Measurements from ENCODE around the gene DCAF4. TPM values are rescaled to one million over a fixed set of nuclear protein-coding genes. Genes with fewer than 3 reads are reported as not detected.
"Not testable (repeated sequence)": the region's sequence is repeated elsewhere in the genome, so short reads cannot be mapped to it uniquely, and the experiment has no call there.

Gene DCAF4
- total RNA-seq, 1 experiment from 2014 or later: 12.7 TPM

DNA sequence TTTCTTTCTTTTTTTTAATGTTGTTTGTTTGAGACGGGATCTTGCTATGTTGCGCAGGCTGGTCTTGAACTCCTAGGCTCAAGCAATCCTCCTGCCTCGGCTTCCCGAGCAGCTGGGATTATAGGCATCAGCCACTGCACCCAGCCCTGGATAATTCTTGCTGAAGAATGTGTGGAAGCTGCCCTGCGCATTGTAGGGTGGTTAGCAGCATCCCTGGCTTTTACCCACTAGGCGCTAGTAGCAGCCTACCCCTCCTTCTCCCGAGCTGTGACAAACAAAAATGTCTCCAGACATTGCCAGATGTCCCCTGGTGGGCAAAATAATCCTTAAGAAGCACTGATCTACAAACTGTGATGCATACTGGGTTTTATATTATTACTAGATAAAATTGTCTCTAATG, 6.6 kb downstream of the DCAF4 start:
- DNase-seq (ENCODE audit: low read depth): no peak

DNA sequence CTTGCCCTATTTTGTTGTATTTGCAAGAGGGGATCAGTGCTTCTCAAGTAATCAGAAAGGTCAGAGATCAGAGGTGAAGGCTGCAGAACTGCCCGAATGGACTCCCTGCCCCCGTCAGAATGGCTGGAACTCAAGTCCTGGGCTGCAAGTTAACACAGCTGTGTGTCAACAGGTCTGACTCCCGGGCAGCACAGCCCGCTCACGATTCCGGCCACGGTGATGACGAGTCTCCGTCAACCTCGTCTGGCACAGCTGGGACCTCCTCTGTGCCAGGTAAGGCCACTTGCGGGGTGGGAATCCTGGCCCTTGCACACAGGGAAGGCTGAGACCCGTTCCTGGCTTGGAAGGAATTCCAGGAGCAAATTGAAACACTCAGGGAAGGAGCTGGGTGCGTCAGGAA, 13.4 kb downstream of the DCAF4 start:
- no peak for DNase-seq (ENCODE audit: low read depth)

DNA sequence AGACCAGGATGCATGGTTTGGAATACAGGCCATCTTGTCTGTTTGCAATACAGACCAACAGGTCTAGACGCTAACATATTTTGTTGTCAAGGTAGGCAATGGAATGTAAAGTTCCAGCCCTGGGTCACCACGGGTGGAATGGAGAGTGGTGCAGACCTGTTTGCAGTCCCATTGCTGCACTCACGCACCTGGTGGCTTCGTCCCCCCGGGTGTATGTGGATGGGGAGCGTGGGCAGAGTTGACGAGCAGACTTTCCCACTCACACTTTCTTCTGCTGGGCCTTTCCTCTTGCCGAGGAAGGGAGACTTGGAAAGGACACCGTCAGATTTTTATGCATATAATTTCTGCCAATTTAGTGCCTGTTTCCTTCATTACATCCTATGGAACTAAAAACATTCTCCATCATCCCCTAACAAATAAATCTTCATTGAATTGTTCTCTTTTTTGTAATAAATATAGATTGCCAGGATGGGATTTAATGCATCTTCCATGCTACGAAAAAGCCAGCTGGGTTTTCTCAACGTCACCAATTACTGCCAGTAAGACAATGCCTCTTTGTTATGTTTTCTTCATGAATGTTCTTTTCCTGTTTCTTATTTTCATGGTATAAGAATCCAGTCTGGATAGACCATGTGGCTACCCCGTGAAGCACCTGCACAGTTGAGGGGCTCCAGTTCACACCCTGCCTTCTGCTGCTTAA, 15.2 kb downstream of the DCAF4 start:
- DNase-seq (ENCODE audit: low read depth): no peak

DNA sequence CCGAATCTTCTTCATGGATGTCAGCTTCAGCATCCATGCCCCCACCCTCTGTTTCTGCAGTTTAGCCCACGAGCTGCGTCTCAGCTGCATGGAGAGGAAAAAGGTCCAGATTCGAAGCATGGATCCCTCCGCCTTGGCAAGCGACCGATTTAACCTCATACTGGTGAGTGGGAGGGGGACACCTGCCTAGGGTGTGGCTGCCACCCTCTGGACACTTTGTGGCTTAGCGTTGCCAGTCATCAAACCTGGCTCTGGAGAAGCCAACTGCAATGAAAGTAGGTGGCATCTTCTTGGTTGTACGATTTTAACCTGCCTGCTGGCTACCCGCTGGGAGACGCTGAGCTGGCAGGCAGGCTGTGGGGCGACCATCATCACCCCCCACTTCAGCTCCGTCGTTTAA, 16.7 kb downstream of the DCAF4 start:
- DNase-seq (ENCODE audit: low read depth): no peak

DNA sequence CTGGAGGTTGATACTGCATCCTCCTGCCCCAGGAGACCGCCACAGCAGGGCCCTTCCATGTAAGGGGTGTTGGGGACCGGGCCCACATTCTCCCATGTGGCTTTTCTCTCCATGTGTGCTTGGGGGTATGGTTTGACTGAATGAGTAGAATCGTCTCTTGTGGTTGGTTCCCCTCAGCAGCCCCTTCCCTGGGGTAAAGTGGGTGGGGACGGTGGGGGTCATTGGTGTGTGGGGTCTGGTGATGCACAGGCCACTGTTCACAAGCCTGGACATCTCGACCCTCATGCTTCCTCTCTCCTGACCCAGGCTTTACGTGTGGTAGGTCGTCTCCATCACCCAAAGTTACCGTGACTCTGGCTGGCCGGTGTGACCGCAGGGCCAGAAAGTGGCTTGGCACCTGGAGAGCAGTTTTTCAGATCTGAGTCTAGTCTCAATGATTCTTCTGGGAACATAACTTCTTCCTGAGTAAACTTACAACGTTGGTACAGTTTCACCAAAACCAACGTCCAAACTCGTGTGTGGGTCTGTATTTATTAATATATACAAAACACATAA, 17.7 kb downstream of the DCAF4 start:
- DNase-seq (ENCODE audit: low read depth): no peak

DNA sequence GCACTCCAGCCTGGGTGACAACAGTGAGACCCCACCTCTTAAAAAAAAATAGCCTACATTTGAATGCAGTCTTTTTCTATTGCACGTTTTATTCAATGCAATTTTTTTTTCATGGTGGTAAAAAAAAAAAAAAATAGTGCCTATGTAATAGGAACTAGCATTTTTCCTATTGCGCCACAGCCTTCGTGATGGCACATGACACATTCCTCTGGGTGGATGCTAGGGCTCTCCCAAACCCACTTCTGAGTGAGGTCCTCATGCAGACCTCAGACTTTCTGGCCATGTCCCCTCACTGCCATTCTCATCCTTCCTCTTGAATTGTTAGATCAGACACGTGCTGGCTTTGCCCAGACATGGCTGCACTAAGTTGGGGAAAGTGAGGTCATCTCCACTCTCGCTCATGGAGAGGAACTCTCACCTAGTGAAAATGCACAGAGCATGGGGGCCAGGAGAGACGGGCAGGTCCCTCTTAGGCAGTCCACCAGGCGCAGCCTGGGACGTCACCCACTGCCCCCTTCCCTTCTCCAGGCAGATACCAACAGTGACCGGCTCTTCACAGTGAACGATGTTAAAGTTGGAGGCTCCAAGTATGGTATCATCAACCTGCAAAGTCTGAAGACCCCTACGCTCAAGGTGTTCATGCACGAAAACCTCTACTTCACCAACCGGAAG, 19.2 kb downstream of the DCAF4 start:
- no peak for DNase-seq (ENCODE audit: low read depth)

DNA sequence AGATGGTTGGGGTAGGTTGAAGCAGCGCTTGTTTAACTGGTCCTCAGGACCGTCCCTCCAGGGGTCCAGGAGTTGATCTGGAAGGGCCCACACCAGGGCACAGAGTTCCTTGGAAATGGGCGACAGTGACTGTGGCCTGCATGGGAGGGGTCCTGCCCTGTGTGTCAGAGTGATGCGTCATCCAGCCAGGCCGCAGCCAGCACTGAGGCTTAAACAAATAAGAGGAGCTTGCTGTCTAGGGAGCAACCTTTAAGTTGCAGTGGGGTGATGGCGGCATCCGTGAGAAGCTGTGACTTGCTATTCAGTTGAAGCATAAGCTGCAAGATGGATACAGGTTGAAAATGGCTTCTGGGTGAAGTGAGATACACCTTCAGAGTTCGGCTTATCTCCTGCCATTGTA, 20.2 kb downstream of the DCAF4 start:
- DNase-seq (ENCODE audit: low read depth): no peak

DNA sequence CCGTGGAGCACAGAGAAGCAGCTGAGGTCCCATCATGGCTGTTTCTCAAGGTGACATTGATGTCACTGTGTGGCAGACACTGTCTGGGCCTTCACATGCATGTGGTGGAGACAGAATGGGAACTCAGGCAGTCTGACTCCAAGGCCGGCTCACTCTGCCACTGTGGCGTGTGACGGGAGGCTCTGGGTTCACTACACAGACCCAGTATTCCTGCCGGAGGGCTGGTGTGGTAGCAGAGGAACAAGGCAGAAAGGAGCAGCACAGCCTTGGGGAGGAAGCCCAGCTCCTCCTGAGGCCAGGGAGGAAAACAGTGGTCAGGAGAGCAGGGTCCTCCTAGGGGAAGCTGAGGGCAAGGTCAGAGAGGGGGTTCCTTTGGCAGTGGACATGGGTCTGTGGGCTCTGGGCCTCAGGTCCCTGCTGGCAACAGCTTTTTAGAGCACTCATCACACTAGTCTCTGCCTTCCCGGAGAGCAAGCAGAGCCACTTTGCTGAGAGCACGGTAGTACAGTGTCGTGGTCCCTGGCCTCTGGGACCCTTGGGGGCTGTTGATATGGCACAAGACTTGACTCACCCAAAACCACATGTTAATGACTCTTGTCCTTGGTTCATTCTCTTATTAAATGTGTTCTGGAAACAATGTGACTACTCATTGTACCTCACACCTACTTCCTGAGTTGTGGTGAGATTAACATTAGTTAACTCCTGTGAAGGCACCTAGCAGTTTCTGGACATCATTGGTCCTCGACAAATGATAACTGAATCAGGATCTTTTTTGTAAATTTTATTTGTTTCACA, 21.3 kb downstream of the DCAF4 start:
- no peak for DNase-seq (ENCODE audit: low read depth)

DNA sequence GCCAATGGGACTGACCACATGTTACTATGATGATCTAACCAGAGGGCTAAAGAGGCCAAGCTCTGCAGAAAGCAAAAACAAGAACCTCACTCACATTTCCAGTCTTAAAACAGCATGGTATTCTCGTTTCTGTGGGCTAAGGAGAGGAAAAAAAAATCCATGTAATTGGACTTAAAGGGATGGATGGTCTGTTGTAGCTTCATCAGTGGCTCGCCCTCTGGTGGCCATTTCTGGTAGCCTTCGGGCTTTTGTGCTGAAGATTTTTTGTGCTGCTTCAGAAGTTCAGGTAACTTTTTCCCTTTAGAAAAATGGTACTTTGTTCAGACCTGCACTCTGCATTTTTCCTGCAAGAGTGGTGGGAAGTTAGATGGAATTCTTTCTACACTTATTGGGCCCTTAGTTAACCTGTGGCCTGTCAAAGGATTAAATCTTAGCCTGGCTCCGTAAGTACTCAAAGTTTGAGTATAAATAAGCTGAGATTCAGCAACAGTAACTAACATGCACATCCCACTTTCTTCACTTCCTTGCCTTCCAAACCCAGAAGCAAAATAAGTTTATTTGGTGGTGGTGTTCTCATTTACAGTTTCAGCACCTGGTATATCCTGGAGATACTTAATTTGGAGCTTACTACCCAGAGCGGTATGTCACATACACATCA, 22.3 kb downstream of the DCAF4 start:
- DNase-seq (ENCODE audit: low read depth): peak; percentile 57

DNA sequence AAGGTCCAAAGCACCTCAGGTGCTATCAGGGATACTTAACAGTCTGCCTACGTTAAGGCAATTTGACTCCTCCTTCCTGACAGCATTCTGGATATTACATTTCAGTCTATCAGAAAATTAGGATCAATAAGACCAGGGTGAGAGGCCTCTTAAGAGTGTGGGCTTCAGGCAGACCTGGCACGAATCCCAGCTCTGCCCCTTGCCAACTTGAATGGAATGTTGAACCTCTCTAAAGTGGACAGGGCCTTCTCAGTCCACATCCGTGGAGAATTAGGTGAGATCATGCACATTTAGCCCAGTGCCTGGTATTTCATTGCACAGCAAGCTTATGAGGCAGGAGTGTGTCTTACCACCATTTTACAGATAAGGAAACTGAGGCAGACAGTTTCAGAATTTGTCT, 25.9 kb downstream of the DCAF4 start:
- DNase-seq (ENCODE audit: low read depth): no peak

DNA sequence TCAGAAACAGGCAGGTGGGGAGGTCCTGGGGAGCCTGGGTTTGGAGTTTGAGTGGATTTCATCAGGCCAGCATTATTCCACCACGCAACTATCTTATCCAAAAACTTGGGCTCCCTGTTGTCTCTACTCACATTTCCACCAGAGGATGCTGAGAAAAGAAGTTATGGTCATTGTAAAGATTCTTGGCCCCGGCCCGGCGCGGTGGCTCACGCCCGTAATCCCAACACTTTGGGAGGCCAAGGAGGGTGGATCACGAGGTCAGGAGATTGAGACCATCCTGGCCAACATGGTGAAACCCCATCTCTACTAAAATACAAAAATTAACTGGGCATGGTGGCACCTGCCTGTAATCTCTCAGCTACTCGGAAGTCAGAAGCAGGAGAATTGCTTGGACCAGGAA, 30.5 kb downstream of the DCAF4 start:
- DNase-seq (ENCODE audit: low read depth): not testable (repeated sequence)

DNA sequence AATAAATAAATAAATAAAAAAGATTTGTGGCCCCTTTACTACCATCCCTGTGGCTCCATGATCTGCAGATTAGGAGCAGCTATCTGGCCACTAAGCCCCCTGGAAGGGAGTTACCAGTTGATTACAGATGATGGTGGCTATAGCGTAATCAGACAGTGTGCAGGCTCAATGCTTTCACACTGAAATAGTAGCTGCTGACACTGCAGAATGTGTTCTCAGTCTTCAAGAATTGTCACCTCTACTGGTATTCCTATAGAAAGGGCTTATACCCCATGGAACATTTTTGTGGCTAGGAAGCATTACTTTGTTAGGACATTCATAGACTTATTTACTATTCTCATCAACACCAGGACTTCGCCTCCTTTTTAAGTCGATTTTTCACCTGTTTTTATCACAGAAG, 30.9 kb downstream of the DCAF4 start:
- no peak for DNase-seq (ENCODE audit: low read depth)

DNA sequence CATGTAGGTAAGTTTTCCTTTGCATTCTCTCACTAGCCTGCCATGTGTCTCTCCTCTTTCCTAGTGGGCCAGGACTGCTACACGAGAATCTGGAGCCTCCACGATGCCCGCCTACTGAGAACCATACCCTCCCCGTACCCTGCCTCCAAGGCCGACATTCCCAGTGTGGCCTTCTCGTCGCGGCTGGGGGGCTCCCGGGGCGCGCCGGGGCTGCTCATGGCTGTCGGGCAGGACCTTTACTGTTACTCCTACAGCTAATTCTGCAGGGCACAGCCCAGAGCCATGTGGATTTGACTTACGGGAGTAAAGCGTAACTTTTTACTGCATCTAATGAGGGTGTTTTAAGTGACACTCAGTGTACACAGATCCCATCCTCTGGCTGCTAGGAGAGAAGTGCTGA, 32.3 kb downstream of the DCAF4 start:
- DNase-seq (ENCODE audit: low read depth): no peak

DNA sequence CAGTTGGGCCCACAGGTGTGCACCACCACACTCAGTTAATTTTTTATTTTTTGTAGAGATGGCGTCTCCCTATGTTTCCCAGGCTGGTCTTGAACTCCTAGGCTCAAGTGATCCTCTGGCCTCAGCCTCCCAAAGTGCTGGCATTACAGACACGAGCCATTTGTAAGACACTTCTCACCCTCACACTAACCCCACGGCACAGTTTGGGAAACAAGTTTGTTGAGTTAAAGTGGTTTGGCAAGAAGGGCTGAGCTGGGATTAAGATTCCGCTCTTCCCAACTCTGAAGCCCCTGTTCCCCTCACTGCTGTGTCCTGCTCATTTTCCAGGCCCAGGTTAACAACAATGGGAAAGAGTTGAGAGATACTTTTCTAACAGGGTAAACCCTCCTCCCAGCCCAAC, 34.8 kb downstream of the DCAF4 start:
- not testable (repeated sequence) for DNase-seq (ENCODE audit: low read depth)

DNA sequence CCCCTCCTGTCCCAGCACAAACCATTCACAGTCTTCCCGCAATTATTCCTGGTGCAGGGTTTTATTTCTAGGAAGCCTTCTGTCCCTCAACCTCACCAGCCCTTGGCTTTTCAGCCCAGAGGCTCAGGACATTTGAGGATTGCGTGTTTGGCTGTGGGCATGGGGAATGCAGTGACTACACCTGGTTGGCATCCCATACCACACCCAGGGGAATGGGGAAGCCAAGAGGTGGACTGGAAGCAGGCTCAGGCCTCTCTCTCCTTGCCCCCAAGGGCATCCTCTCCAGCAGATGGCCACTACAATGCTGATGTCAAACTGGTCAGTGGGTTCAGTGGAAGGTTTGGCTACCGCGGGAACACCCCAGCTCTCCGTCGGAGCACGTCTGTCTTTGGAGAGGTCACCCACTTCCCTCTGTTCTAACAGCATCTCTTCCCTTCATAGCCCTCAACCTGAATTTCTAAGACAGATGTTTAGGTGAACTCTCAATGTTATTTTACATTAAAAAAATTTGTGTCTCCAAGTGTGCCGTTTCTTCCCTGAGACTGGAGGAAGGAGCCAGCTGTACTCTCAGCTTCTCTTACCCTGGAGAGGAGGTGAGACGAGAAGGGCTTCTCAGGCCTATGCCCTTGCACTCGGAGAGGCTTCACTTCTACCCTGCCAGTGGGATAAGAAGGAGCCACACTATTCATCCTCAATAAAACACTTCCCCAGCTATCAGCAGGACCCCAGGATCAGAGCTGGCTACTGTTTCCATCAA, 35.5 kb downstream of the DCAF4 start:
- peak; percentile 53 for DNase-seq (ENCODE audit: low read depth)

DNA sequence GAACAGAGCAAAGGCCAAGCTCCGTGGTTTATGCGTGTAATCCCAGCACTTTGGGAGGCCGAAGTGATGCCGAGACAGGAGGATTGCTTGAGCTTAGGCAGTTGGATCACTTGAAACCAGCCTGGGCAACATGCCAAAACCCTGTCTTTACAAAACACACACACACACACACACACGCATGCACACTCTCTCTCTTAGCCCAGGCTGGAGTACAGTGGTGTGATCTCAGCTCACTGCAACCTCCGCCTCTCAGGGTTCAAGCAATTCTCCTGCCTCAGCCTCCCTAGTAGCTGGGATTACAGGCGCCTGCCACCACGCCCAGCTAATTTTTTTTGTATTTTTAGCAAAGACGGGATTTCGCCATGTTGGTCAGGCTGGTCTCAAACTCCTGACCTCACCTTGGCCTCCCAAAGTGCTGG, 36.1 kb downstream of the DCAF4 start:
- DNase-seq (ENCODE audit: low read depth): peak; percentile 55

DNA sequence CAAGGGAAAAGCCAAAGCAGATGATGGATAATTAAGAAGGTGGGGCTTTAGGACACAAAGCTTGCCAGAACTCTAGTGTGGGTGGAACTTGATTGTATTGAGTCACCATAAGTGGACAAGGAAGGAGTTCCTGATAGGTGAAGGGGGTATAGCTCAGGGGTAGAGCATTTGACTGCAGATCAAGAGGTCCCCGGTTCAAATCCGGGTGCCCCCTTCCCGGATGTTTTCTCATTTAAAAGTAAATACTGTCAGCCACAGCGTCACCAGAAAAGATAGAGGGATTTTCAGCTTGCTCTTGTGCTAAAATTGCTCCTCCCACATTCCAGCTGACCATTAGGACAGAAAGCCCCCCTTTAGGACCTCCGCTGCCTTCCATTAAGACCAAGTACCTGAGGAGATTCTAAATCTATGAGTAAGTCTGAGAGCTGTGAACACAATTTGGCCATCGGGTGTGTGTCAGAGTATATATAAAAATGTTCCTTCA, 36.6 kb downstream of the DCAF4 start:
- DNase-seq (ENCODE audit: low read depth): peak; percentile 82

DNA sequence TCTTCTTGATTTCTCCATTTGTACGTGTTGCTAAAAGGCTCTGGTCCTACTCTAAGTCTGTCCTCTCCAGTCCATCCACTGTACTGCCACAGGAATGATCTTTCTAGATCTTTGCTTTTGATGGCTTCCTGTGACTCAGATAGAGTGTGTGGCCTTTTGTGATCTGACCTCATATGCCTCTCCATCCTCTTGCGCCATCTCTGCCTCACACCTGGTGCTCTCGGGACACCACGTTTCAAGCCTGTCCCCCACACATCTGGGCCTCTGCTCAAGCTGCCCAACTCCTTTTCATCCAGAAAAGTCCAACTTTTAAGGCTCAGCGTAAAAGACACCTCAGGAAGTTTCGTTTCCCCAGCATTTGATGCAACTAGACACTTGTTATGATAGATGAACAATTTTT, 39.0 kb downstream of the DCAF4 start:
- DNase-seq (ENCODE audit: low read depth): peak; percentile 61

DNA sequence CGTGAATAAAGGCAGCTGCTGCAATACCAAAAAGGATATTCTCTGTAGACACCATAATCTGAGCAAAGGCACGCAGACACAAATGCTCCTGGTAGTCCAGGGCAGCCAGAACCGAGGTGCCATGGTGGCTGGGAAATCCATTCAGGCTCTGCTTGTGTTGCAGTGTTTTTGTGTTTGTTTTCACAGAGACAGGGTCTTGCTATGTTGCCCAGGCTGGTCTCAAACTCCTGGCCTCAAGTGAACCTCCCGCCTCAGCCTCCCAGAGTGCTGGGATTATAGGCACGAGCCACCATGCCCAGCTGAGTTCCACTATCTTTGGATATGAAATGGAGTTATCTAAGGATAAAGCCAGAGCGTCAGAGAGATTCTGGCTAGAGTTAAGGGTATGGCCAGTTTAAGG, 39.8 kb downstream of the DCAF4 start:
- no peak for DNase-seq (ENCODE audit: low read depth)

DNA sequence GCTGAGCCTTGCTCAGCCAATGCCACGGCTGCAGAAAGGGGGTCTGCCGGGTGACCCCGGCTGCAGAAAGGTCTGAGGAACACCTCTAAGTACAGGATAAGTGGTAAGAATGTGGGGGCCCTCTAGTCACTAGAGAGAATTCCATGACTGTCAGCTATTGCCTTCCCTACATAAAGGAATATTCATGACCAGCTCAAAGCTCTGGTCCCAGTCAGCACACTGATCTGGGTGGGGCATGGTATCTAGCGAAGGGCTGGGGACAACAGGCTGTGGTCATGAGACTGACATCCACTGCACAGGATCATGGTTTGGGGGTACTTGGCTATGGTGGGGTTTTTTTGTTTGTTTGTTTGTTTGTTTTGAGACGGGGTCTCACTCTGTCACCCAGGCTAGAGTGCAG, 42.1 kb downstream of the DCAF4 start:
- no peak for DNase-seq (ENCODE audit: low read depth)

DNA sequence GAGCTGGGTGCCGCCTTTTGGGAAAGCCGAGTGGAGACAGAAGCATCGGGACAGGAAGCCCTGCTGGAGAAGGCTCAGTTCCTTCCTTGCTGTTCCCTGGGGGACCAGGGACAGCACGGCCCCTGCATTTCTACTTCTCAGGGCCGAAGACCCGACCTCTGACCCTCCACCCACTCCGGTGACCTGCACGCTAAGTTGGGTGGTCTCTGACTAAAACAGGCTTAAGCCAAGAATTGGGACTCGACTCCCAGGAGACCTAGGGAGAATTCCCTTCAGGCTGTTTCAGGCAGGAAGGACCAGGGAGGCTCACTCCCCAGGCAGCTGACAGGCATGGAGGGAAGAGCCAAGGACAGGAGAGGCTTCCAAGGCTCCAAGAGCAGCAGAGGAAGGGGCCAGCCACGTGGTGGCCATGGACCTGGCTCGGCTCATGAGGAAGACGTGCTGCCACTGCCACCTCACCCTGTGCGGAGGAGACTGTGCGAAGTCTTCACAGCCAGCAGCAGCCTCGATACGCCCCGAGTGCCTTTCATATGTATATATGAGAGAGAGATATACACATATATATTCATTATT, 43.9 kb downstream of the DCAF4 start:
- DNase-seq (ENCODE audit: low read depth): no peak

Measured in RPMI7951 (cell line).